Gastrocnemius medialis (tissue), 4 donors: Measurements from ENCODE around the gene SMARCB1. TPM values are rescaled to one million over a fixed set of nuclear protein-coding genes. Genes with fewer than 3 reads are reported as not detected.
A peak's percentile ranks its signal among the peaks of the same experiment; 100 is the strongest.

Experiments used
- ATAC-seq, 2 donors: fragments of 150-250 bp; one replicate each; pipeline ENCODE4 v1.9.1; 2016
- DNase-seq, 2 donors: peaks; one replicate each; pipeline ENCODE4 v3.0.0-alpha.2; 2019
- H3K27ac ChIP-seq, 4 donors: fragments of 200-600 bp; sonication (generic); 1 replicate in 1 of 4; 2 replicates in 3 of 4; pipeline ENCODE4 v1.5.1; 2016 to 2018; ENCODE audit warnings: mild to moderate bottlenecking in 2 of 4, moderate library complexity in 1 of 4
- H3K27me3 ChIP-seq, 3 donors: fragments of 200-600 bp; sonication (generic) in 2 of 3; 1 replicate in 1 of 3; 2 replicates in 2 of 3; pipeline versions ENCODE4 v1.5.1 to v1.6.0; 2016 to 2019; ENCODE audit warnings: mild to moderate bottlenecking in 1 of 3, moderate library complexity in 1 of 3
- H3K36me3 ChIP-seq, 2 donors: fragments of 200-600 bp; sonication (generic) in 1 of 2; one replicate each; pipeline ENCODE4 v1.5.1; 2017 to 2018
- H3K4me1 ChIP-seq, 2 donors: fragments of 200-600 bp; sonication (generic) in 1 of 2; one replicate each; pipeline ENCODE4 v1.5.1; 2016 to 2017; ENCODE audit warnings: mild to moderate bottlenecking in 2 of 2
- H3K4me3 ChIP-seq, 4 donors: fragments of 200-600 bp; sonication (generic) in 3 of 4; 1 replicate in 1 of 4; 2 replicates in 3 of 4; pipeline ENCODE4 v1.5.1; 2016 to 2019; ENCODE audit warnings: mild to moderate bottlenecking in 2 of 4
- H3K9me3 ChIP-seq, 3 donors: fragments of 200-600 bp; sonication (generic) in 2 of 3; 1 replicate in 1 of 3; 2 replicates in 2 of 3; pipeline ENCODE4 v1.5.1; 2016 to 2019
- CTCF ChIP-seq, 5 experiments: fragments of 450-650 bp in 3 of 5; fragments of 200-600 bp in 2 of 5; sonication (generic) in 2 of 5; IDR thresholded peaks in 4 of 5; conservative IDR thresholded peaks in 1 of 5; 1 replicate in 4 of 5; 2 replicates in 1 of 5; pipeline ENCODE4 v1.5.1; 2016 to 2019; ENCODE audit warnings: antibody characterized with exemption in 5 of 5, mild to moderate bottlenecking in 3 of 5, moderate library complexity in 3 of 5
- POLR2A ChIP-seq, 2 donors: fragments of 450-650 bp; IDR thresholded peaks; one replicate each; pipeline ENCODE4 v1.6.1; 2017; ENCODE audit warnings: antibody characterized with exemption in 2 of 2, mild to moderate bottlenecking in 2 of 2, moderate library complexity in 2 of 2
- in situ Hi-C, 4 donors: fragments of 200-750 bp; cut with MboI; loops; one replicate each; pipeline versions ENCODE4 v1.15.0 to v1.8.0; 2017; ENCODE audit warnings: low sequenced_read_pairs in 4 of 4
- intact Hi-C: fragments of 100-400 bp; cut with DNase I; formaldehyde crosslinking; loops from one replicate; pipeline ENCODE4 v1.15.1; 2023; ENCODE audit warnings: low total_unique reads
- total RNA-seq, 4 donors: library from RNA; depleted of rRNA; stranded (reverse); fragments of >200 nt; gene quantifications; one replicate each; pipeline versions ENCODE4 v1.1.0 to v1.2.3, GENCODE V29; 2016

SMARCB1 gene
- total RNA-seq, 4 donors from 2014 or later: 37.8 to 65.6 (median 55.2) TPM

DNA sequence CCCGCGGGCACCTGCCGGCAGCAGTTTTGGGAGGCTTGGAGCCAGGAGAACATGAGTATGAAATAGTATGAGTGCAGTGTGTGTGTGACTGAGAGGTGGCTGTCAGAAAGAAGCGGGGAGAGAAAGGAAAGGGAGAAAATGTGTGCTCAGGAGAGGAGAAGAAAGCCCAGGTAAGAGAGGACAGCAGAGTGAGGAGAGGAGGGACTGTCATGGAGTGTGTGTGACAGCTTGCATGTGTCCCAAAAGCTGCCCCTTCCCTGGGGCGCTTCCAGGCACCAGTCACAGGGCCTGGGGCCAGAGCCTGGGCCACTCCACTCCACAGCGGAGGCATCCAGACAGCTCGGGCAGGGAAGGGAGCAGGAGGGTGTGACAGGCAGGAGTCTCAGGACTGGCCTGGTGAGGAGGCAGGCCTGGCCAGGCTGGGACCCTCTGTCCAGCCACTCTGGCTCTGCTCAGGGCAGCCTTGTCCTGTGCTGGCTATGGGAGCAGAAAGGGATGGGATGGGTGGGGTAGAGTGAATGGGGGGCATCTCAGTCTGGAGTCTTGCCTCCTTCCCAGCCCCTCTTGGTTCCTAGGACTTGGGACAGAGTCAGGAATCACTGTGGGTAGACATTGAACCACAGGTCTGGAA is 13.2 kb upstream of the SMARCB1 start:
- H3K4me3 ChIP-seq: peak overlapping the region in 2 of 4 donors; percentile 29 to 62
- in situ Hi-C loops: loop anchor here in 3 of 4 donors (5.0 to 10.0 kb wide), 3 partner anchors 71 to 79 kb away; no protein-coding TSS in a partner anchor
- H3K36me3 ChIP-seq: no peaks in the 10 kb centered on the region
- peaks cover 10 to 16% of the 10 kb centered on the region in 2 donors for H3K4me1 ChIP-seq
- H3K9me3 ChIP-seq: no peaks in the 10 kb centered on the region
- no peak overlapping the region for H3K27ac ChIP-seq
- H3K27me3 ChIP-seq: no peaks in the 10 kb centered on the region
- TF ChIP-seq CTCF (IDR thresholded peaks at IDR 0.05 in 4 of 5, conservative IDR thresholded peaks at IDR 0.05 in 1 of 5) (no peak), POLR2A (IDR thresholded peaks at IDR 0.05) (no peak)
- ATAC-seq (no peak), DNase-seq (no peak)
- intact Hi-C loops: no loop called here

DNA sequence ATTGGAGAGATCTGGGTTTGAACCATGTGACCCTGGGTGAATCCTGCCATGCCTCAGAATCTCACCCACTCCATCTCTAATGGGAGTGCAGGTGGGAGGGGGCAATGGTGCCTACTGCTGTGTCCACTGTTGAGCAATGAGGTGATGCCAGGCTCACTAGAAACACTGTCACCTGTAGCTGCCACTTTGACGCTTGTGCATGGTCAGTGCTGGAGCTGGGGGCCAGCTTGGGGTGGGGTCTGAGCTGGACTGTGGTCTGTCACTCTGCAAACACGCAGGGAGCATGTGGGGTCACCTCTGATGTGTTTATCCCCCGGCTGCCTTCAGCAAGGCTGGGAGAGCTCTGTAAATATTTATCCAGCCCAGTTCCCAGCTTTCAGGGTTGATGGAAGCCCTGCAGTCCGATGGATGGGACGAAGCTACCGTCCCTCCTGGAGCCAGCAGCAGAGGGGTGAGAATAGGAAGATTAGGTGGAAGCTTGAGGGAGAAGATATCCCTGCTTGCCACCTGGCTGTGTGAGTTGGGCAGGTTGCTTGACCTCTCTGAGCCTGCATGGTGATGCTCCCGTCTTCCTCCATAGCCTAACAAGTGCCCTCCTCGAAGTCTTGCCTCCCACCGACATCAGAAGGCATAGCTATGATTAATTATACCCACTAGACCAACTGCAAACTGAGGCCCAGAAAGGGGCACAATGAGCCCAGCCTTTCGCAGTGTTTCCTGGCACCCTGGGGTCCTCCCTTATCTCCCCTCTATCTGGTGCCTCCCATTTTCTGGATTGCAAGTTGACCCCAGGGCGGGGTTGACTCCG is 12.4 kb upstream of the SMARCB1 start:
- H3K9me3 ChIP-seq: no peaks in the 10 kb centered on the region
- in situ Hi-C loops (loop anchor here in 3 of 4 donors (5.0 to 10.0 kb wide), 3 partner anchors 70 to 78 kb away; no protein-coding TSS in a partner anchor), intact Hi-C loops (no loop called here)
- peaks cover 2 to 11% of the 10 kb centered on the region in 2 donors for H3K4me1 ChIP-seq
- DNase-seq: no peak
- TF ChIP-seq POLR2A (IDR thresholded peaks at IDR 0.05): no peak
- TF ChIP-seq CTCF (IDR thresholded peaks at IDR 0.05 in 4 of 5, conservative IDR thresholded peaks at IDR 0.05 in 1 of 5): no peak
- H3K27ac ChIP-seq: no peak overlapping the region
- no peak for ATAC-seq
- H3K27me3 ChIP-seq: no peaks in the 10 kb centered on the region
- H3K4me3 ChIP-seq: no peak overlapping the region
- H3K36me3 ChIP-seq: no peaks in the 10 kb centered on the region

DNA sequence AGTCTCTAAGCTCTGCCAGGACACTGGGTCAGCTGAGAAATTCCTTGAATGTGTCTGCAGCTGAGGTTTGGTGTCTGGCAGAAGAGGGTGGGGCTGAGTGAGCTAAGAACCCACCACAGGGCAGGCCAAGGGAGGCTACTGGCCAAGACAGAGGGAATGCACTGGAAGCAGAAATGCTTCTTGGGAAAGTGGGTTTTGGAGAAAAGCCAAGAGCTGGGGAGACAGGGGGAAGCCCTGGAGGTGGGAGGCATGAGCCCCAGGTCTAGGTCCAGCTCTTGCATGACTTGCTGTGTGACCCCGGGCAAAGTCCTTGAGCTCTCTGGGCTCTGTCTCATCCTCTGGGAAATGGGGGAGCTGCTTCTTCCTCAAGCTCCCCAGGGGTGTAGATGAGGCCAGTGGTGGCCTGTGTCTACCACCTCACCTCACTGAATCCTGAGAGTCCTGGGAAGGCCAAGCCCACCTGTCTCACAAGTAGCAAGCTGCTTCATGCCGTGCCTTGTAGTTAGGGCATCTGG is 11.8 kb upstream of the SMARCB1 start:
- Histone ChIP-seq H3K9me3 (no peaks in the 10 kb centered on the region), H3K4me1 (peaks cover 2 to 10% of the 10 kb centered on the region in 2 donors), H3K36me3 (no peaks in the 10 kb centered on the region), H3K27ac (no peak overlapping the region), H3K4me3 (no peak overlapping the region), H3K27me3 (no peaks in the 10 kb centered on the region)
- intact Hi-C loops (no loop called here), in situ Hi-C loops (loop anchor here in 3 of 4 donors (5.0 to 10.0 kb wide), 3 partner anchors 70 to 77 kb away; no protein-coding TSS in a partner anchor)
- ATAC-seq (no peak), DNase-seq (no peak)
- TF ChIP-seq CTCF (IDR thresholded peaks at IDR 0.05 in 4 of 5, conservative IDR thresholded peaks at IDR 0.05 in 1 of 5) (no peak), POLR2A (IDR thresholded peaks at IDR 0.05) (no peak)

DNA sequence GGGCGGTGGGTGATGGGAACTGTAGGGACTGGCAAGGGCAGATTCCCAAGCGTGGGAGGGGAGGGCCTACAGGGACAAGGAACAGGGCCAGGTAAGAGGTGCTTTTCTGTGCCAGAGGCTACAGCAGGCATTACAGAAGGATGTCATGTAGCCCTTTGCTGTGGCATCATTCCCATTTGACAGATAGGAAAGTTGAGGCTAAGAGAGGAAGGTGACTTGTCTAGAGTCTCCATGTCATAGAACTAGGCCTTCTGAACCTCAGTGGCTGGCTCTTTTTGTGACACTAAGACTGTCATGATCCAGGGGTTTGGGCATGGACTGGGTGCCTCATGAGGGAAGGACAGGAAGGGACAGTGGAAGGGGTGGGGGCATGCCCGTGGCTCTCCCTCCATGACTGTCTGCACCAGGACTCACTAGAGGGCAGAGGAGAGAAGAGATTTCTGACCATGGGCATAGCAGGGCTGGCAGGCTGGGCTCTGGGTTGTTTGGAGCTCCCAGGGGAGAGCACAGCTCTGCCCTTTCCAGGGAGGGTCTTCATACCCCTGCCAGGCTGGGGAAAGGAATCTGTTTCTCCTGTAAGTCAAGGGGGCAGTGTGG is 10.9 kb upstream of the SMARCB1 start:
- in situ Hi-C loops: loop anchor here in 1 of 4 donors (10.0 kb wide), 1 partner anchor 69 kb away; no protein-coding TSS in a partner anchor
- intact Hi-C loops: no loop called here
- no peak for TF ChIP-seq POLR2A (IDR thresholded peaks at IDR 0.05)
- TF ChIP-seq CTCF (IDR thresholded peaks at IDR 0.05 in 4 of 5, conservative IDR thresholded peaks at IDR 0.05 in 1 of 5): no peak
- ATAC-seq: no peak
- Histone ChIP-seq H3K36me3 (no peaks in the 10 kb centered on the region), H3K9me3 (no peaks in the 10 kb centered on the region), H3K4me1 (peaks cover 2 to 10% of the 10 kb centered on the region in 2 donors), H3K27me3 (no peaks in the 10 kb centered on the region), H3K4me3 (no peak overlapping the region), H3K27ac (no peak overlapping the region)
- DNase-seq: no peak
